DMS114 treated with DMSO at 0.1 percent for 48 hours (cell line): ENCODE measurements around the gene ERGIC1.
"Not testable (repeated sequence)": the region's sequence is repeated elsewhere in the genome, so short reads cannot be mapped to it uniquely, and the experiment has no call there.

ENCODE experiments used
- DNase-seq: peaks from one replicate; lab custom pipeline; 2025; ENCODE audit not compliant: unreplicated experiment; lab: John Stamatoyannopoulos, UW

Gene ERGIC1

GRCh38 chr5:172800088-172800551, 33.9 kb upstream of the ERGIC1 start:
- DNase-seq, result no peak

- no peak for DNase-seq
These were observed 32.8 kb upstream of the ERGIC1 start for GRCh38 chr5:172801179-172801671.

GRCh38 chr5:172802112-172802511, 31.9 kb upstream of the ERGIC1 start:
- no peak for DNase-seq

- no peak for DNase-seq
These were observed 31.4 kb upstream of the ERGIC1 start for GRCh38 chr5:172802567-172803176.

GRCh38 chr5:172805018-172805683, 28.9 kb upstream of the ERGIC1 start:
- DNase-seq, result no peak

- no peak for DNase-seq
These were observed 28.3 kb upstream of the ERGIC1 start for GRCh38 chr5:172805736-172806255.

GRCh38 chr5:172806897-172807672, 27.0 kb upstream of the ERGIC1 start:
- no peak for DNase-seq

- DNase-seq, result no peak
These were observed 26.2 kb upstream of the ERGIC1 start for GRCh38 chr5:172807766-172808311.

GRCh38 chr5:172809774-172810173, 24.3 kb upstream of the ERGIC1 start:
- DNase-seq, result no peak

GRCh38 chr5:172810996-172811395, 23.1 kb upstream of the ERGIC1 start:
- DNase-seq, result not testable (repeated sequence)

GRCh38 chr5:172815631-172816030, 18.4 kb upstream of the ERGIC1 start:
- DNase-seq, result no peak

- DNase-seq, result no peak
These were observed 17.0 kb upstream of the ERGIC1 start for GRCh38 chr5:172816925-172817562.

GRCh38 chr5:172817664-172818063, 16.4 kb upstream of the ERGIC1 start:
- no peak for DNase-seq

- DNase-seq, result no peak
These were observed 16.0 kb upstream of the ERGIC1 start for GRCh38 chr5:172818081-172818480.

- DNase-seq, result no peak
These were observed 14.5 kb upstream of the ERGIC1 start for GRCh38 chr5:172819569-172819968.

- DNase-seq, result no peak
These were observed 13.8 kb upstream of the ERGIC1 start for GRCh38 chr5:172820046-172820767.

- DNase-seq, result no peak
These were observed 12.6 kb upstream of the ERGIC1 start for GRCh38 chr5:172821340-172821985.

GRCh38 chr5:172823840-172824362, 10.2 kb upstream of the ERGIC1 start:
- DNase-seq, result no peak

- no peak for DNase-seq
These were observed 8.3 kb upstream of the ERGIC1 start for GRCh38 chr5:172825610-172826204.
